HG03175 (cell line): ENCODE results near the gene FGF3.

Experiments
- ATAC-seq: cut with Tn5 transposase; IDR thresholded peaks from one replicate; pipeline ENCODE4 v1.9.1; 2021; ENCODE audit warnings: mild to moderate bottlenecking, moderate library complexity; ENCODE audit not compliant: unreplicated experiment

FGF3 gene

GRCh38 chr11:69818603-69819441 is at the start of gene FGF3:
TSS of gene FGF3 (minus strand) at chr11:69819416. CDS start at chr11:69818933, 483 bp downstream.
- ATAC-seq, result no peak

- no peak for ATAC-seq
These were observed 49.7 kb upstream of the FGF3 start for GRCh38 chr11:69868871-69869270.

GRCh38 chr11:69868006-69868810 is 49.0 kb upstream of the FGF3 start:
- ATAC-seq, result no peak

GRCh38 chr11:69867076-69868005 is 48.1 kb upstream of the FGF3 start:
- no peak for ATAC-seq

- no peak for ATAC-seq
These were observed 47.4 kb upstream of the FGF3 start for GRCh38 chr11:69866648-69867047.

- no peak for ATAC-seq
These were observed 46.5 kb upstream of the FGF3 start for GRCh38 chr11:69865707-69866106.

GRCh38 chr11:69864686-69865661 is 45.8 kb upstream of the FGF3 start:
- no peak for ATAC-seq

- ATAC-seq, result no peak
These were observed 44.5 kb upstream of the FGF3 start for GRCh38 chr11:69863544-69864200.

- ATAC-seq, result no peak
These were observed 43.8 kb upstream of the FGF3 start for GRCh38 chr11:69862797-69863543.

GRCh38 chr11:69862331-69862771 is 43.1 kb upstream of the FGF3 start:
- no peak for ATAC-seq

- ATAC-seq, result no peak
These were observed 42.7 kb upstream of the FGF3 start for GRCh38 chr11:69861901-69862300.

GRCh38 chr11:69860796-69861445 is 41.7 kb upstream of the FGF3 start:
- ATAC-seq, result no peak

GRCh38 chr11:69860244-69860643 is 41.0 kb upstream of the FGF3 start:
- no peak for ATAC-seq

- no peak for ATAC-seq
These were observed 40.2 kb upstream of the FGF3 start for GRCh38 chr11:69859275-69859934.

GRCh38 chr11:69855421-69855820 is 36.2 kb upstream of the FGF3 start:
- no peak for ATAC-seq

- ATAC-seq, result no peak
These were observed 35.5 kb upstream of the FGF3 start for GRCh38 chr11:69854713-69855112.

- ATAC-seq, result no peak
These were observed 32.8 kb upstream of the FGF3 start for GRCh38 chr11:69852056-69852455.
